Measurements from ENCODE around the gene PCSK2. TPM values are rescaled to one million over a fixed set of nuclear protein-coding genes. Genes with fewer than 3 reads are reported as not detected.

Gene PCSK2, protein sequence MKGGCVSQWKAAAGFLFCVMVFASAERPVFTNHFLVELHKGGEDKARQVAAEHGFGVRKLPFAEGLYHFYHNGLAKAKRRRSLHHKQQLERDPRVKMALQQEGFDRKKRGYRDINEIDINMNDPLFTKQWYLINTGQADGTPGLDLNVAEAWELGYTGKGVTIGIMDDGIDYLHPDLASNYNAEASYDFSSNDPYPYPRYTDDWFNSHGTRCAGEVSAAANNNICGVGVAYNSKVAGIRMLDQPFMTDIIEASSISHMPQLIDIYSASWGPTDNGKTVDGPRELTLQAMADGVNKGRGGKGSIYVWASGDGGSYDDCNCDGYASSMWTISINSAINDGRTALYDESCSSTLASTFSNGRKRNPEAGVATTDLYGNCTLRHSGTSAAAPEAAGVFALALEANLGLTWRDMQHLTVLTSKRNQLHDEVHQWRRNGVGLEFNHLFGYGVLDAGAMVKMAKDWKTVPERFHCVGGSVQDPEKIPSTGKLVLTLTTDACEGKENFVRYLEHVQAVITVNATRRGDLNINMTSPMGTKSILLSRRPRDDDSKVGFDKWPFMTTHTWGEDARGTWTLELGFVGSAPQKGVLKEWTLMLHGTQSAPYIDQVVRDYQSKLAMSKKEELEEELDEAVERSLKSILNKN
- total RNA-seq (2021; fragmentation: NEBNext Ultra II Directional; extraction: Animal tissue kit (Norgen Biotek cat#: 25700)): not detected
- long read RNA-seq: 0 reads

GRCh38 chr20:17226410-17227218, at the start of gene PCSK2:
Gene PCSK2, plus strand, starts transcription at chr20:17227040. Its CDS starts 266 bp downstream, at chr20:17227306.
- Mint-ChIP-seq H3K9me3 (peaks cover 23% of the 10 kb centered on the region), H3K4me3 (no peak within 1 kb of the TSS), H3K27me3 (ENCODE audit: insufficient read depth) (peaks cover 4% of the 10 kb centered on the region), H3K4me1 (ENCODE audit: low read depth) (no peaks in the 10 kb centered on the region), H3K27ac (no peak within 1 kb of the TSS), H3K36me3 (ENCODE audit: low read depth) (peaks cover 6% of the 10 kb centered on the region; the same call in 1 of the 2 replicates)
- no peak for DNase-seq
- no peak for TF ChIP-seq CTCF (IDR thresholded peaks at IDR 0.05)

DNA sequence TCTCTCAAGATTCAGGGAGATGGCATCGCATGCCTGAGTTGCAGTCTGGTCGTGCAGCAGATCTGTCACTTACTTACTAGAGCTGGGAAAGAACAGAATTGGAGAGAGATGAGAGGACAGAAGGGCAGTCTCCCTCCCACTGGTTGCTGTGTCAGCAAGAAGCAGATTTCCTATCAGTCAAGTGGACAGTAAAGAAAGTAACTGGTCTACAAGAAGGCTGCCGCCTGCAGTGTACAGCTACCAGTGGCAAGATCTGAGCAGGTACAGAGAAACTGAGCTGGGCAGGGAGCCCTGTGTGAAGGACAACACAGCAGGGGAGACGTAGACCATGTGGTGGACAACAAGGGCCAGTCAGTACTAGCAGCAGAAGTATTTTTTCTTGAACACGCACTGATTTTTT, 49.5 kb upstream of the PCSK2 start:
- no peaks in the 10 kb centered on the region for H3K36me3 Mint-ChIP-seq (ENCODE audit: low read depth)
- TF ChIP-seq CTCF (IDR thresholded peaks at IDR 0.05): no peak

GRCh38 chr20:17179840-17180239, 47.0 kb upstream of the PCSK2 start:
- Mint-ChIP-seq H3K27ac (no peak overlapping the region), H3K4me3 (no peak overlapping the region), H3K9me3 (peaks cover 59% of the 10 kb centered on the region), H3K4me1 (ENCODE audit: low read depth) (no peaks in the 10 kb centered on the region), H3K36me3 (ENCODE audit: low read depth) (peaks cover 5% of the 10 kb centered on the region; the same call in 1 of the 2 replicates), H3K27me3 (ENCODE audit: insufficient read depth) (no peaks in the 10 kb centered on the region)
- TF ChIP-seq CTCF (IDR thresholded peaks at IDR 0.05): no peak
- no peak for DNase-seq

More for the DNA sequence above, 49.5 kb upstream of the PCSK2 start:
- no peak overlapping the region for H3K27ac Mint-ChIP-seq
- H3K27me3 Mint-ChIP-seq (ENCODE audit: insufficient read depth): no peaks in the 10 kb centered on the region
- H3K9me3 Mint-ChIP-seq: peaks cover 49% of the 10 kb centered on the region
- no peaks in the 10 kb centered on the region for H3K4me1 Mint-ChIP-seq (ENCODE audit: low read depth)
- no peak overlapping the region for H3K4me3 Mint-ChIP-seq
- no peak for DNase-seq

- Mint-ChIP-seq H3K4me1 (ENCODE audit: low read depth) (no peaks in the 10 kb centered on the region), H3K27me3 (ENCODE audit: insufficient read depth) (no peaks in the 10 kb centered on the region), H3K36me3 (ENCODE audit: low read depth) (0 out of 2 replicates have a peak, but pooled peaks cover 2% of the 10 kb centered on the region), H3K4me3 (no peak overlapping the region), H3K9me3 (peaks cover 38% of the 10 kb centered on the region), H3K27ac (no peak overlapping the region)
- no peak for DNase-seq
- no peak for TF ChIP-seq CTCF (IDR thresholded peaks at IDR 0.05)
These were observed 36.7 kb upstream of the PCSK2 start for GRCh38 chr20:17189976-17190695.

DNA sequence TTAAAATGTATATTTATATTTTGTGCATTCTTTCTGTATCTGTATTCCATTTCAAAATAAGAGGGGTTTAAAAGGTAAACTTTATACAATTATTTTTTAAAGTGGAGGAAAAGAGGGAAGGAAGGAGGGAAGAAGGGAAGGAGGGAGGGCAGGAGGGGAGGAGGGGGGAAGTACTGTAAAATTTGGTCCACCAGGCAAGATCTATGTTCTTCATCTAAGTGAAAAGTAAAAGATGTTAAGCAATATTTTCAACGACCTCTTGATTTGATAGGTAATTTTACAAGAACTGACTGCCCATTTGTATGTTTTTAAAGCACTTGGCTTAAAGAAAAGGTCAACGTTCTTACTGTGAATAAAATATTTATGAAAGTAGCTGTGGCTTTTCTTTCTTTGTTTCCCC, 29.8 kb upstream of the PCSK2 start:
- Mint-ChIP-seq H3K4me1 (ENCODE audit: low read depth) (no peaks in the 10 kb centered on the region), H3K36me3 (ENCODE audit: low read depth) (no peaks in the 10 kb centered on the region), H3K27me3 (ENCODE audit: insufficient read depth) (no peaks in the 10 kb centered on the region), H3K9me3 (peaks cover 44% of the 10 kb centered on the region), H3K4me3 (no peak overlapping the region), H3K27ac (no peak overlapping the region)
- no peak for TF ChIP-seq CTCF (IDR thresholded peaks at IDR 0.05)
- no peak for DNase-seq

All from HFFc6 (cell line).